ENCODE data around the gene RBM24.

The RBM24 gene

GRCh38 chr6:17343215-17343614, 62.1 kb downstream of the RBM24 start:
- DNase-seq (ENCODE audit: low spot score): no peak
- ChIA-PET CTCF (no interaction called here), POLR2A (ENCODE audit: low non-redundant PET) (no interaction called here)
- no peak overlapping the region for H3K27ac ChIP-seq
- TF ChIP-seq CTCF (conservative IDR thresholded peaks at IDR 0.05; ENCODE audit: low read depth): no peak

Measured in RWPE1 (cell line).